Embryonic facial prominence (tissue), 1 donor: Measurements from ENCODE around the gene RPRD1A.
A peak's percentile ranks its signal among the peaks of the same experiment; 100 is the strongest.
"Not testable (repeated sequence)": the region's sequence is repeated elsewhere in the genome, so short reads cannot be mapped to it uniquely, and the experiment has no call there.

Experiments
- DNase-seq: peaks from one replicate; pipeline ENCODE4 v3.0.0-alpha.2; 2016; ENCODE audit errors: extremely low spot score

The RPRD1A gene

DNA sequence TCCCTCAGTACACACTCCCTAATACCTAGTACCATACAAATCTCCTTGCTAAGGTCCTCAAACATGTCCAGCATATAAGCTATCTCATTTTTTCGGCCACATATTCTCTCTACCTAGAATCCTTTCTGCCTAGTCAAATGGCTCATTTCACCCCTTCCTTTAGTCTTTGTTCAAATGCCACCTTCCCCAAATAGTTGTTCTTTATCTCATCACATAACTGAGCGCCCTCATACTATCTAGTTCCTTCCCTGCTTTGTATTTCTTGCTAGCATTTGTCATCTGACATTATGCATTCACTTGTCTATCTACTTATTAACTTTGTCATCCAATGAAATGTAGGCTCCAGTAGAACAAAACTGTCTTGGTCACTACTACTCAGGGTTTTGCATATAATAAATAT, 35.5 kb downstream of the RPRD1A start:
- DNase-seq: no peak

DNA sequence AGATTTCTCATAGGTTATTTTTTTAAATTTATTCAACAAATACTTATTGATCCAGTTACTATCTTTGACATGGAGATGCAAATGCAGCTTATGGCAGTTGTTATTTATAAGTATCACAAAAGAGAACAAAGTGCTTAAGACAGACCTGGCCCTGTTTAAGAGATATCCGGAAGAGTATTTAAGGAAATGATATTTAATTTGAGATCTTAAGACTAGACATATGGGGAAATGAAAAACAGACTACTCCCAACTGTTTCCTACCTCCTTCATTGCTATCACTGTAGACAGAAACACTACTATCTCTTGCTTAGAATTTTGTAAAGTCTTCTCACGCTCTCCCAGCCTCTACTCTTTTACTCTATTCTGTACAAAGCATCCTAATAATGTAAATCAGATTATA, 36.0 kb downstream of the RPRD1A start:
- DNase-seq: no peak

DNA sequence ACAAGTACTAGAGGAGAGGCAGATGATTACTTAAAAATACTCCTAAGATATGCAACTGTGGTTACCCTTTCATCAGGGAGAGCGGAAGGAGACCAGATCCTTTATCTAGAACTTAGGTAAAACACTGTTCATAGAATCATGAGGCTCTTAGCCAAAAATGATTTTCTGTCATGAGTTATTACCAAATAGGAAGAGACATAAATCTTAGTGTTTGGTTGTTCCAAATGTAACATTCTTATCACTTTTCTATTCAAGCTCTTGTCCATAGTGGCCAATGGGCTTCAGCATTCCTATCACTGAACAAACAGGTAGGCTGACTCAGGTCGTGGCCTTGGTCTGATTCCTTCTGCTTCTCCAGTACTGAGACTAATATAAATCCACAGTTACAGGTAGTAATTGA, 38.5 kb downstream of the RPRD1A start:
- no peak for DNase-seq

DNA sequence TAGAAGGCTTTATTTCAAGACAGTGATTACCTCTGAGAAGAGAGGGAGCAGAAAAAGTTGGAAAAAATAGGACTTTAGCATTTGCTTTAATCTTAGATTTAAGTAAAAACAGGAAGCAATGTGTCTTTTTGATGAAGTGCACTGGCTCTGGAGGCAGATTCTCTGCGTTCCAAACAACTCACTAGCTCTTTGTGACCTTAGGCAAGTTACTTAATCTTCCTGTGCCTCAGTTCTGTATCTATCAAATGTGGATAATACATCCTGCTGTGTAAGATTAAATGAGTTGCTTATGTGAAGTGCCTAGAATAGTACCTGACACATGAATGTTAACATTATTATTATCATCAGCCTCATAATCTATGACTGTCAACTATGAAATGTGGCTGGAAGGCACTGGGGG, 42.3 kb downstream of the RPRD1A start:
- DNase-seq: no peak

DNA sequence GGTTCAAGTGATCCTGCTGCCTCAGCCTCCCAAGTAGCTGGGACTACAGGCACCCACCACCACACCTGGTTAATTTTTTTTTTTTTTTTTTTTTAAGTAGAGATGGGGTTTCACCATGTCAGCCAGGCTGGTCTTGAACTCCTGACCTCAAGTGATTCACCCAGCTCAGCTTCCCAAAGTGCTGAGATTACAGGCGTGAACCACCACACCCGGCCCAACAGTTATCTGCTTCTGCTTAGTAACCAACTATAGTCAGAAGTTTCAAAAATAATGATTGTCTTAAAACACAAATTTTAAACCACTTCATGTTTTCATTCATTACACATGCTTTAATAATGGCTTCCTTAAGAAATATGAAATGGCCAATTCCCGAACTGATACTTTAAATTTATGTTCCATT, 43.1 kb downstream of the RPRD1A start:
- DNase-seq: not testable (repeated sequence)

DNA sequence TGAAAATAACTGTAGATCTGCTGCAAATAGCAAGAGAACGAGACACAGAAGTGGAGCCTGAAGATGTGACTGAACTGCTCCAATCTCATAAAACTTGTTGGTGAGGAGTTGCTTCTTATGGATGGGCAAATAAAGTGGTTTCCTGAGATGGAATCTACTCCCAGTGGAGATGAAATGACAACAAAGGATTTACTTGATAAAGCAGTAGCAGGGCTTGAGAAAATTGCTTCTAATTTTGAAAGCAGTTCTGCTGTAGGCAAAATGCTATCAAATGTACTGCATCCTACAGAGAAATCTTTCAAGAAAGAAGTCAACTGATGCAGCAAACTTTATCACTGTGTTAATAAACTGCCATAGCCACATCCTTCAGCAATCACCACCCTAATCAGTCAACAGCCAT, 44.0 kb downstream of the RPRD1A start:
- no peak for DNase-seq

DNA sequence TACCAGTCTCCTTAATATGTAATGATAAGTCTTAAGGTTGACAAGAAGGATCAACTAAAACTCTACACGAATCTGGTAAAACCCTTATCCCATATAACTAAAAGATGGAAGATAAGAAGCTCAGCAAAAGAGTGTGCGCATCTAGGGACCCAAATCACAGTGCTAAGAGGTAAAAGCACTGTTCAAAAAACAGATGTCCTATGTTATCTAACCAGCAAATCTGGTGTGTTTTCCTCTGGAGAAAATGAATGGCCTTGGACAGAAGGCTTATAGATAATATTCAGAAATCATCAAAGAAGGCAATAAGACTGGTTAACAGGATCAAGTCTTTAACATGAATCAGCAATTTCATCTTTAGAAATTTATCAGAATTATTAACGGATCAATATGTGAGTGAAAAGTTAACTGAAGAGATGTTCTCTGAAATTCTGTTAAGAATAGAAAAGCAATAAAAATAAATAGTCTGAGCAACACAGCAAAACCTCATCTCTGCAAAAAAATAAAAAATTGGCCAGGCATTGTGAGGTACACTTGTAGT, 47.1 kb downstream of the RPRD1A start:
- no peak for DNase-seq

DNA sequence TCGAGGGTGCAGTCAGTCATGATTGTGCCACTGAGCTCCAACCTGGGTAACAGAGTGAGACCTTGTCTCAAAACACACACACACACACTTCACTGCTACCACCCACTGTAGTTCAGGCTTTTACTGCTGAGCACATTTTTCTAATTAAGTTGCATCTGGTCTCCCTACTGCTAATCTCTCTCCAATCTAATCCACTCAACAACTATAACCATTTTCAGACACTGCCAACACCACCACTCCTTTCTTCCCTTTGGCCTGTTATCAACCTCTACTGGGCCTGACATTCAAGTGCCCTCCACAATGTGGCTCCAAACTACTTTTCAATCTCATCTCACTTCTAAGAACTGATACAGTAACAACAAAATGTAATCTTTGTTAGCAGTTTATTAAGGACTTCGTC, 50.1 kb downstream of the RPRD1A start:
- peak; percentile 11 for DNase-seq

DNA sequence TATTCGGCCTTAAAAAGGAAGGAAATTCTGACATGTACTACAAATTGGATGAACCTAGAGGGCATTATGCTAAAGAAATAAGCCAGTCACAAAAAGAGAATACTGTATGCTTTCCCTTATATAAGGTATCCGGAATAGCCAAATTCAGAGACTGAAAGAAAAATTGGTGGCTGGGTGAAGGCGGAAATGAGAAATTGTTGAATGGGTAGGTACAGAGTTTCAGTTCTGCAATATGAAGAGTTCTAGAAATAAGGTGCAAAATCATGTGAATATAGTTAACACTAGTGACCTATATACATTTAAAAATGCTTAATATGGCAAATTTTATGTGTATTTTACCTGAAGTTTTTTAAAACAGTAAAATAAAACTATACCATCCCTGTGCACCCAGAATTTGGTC, 51.7 kb downstream of the RPRD1A start:
- no peak for DNase-seq

DNA sequence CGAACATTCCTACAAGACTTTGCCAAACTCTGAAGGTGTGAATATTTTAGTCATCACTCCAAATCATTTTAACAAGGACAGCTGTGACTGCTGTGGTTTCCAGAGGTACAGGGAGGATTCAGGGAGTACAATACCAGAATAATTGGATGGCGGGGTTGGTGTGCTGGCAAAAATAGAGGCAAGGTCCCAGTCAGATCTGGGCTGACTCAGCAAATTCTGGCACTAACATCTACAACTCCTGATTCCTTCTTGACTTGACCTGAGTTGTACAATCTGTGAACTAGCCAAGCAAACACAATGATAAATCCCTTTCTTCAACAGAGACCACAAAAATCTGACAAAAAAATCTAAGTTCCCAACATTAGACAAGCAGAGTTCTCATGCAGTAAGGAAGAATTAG, 54.5 kb downstream of the RPRD1A start:
- DNase-seq: no peak

DNA sequence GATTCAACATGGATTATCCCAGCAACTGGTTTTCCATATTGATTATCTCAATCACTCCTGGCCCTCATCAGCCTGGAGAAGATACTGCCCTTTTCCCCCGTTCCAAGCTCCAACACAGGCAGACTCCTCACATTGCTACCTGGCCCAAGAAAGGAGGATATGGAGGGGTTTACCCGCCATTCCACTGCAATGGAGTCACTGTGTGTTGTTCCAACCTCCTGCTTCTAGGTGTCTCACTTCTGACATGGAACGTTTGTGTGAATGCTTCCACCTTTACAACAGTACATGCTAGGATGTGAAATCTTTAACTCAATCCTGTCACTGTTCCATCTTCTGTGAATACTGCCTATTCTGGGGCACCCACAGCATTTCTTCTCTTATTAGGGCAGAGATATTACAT, 58.1 kb downstream of the RPRD1A start:
- DNase-seq: no peak

DNA sequence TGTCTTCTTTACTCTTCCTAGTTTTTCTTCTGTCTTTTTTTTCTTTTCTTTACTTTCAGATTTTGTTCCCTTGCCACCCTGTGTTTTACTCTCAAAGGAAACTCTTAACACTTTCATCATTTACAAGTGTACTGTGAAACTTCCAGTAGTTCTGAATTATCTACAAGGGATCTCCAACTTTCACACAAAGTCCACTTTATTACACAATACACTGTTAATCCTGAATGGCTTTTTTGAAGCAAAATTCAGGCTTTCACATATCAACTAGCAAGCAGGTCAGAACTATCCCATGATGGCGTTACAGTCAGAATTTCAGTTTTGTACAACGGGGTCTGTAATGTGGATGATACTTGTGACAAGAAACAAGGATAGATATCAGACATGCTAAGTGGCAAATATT, 60.4 kb downstream of the RPRD1A start:
- no peak for DNase-seq

DNA sequence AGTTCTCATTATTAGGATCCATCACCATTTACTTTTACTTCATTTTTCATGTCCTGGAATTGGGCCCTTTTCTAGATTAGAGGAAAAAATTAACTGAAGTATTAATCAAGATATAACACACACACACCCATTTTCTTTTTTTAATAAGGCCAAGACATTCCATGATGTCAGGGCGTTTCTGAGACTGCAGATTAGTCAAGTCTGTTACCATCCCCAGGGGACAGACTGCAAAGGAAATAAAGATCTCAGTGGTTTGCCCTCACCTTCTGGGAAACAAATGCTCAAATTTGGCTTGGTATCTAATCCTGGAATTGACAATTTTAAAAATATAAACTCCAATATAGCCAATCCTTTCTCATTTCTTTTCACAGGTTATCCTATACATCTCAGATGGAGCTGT, 67.4 kb downstream of the RPRD1A start:
- DNase-seq: no peak

DNA sequence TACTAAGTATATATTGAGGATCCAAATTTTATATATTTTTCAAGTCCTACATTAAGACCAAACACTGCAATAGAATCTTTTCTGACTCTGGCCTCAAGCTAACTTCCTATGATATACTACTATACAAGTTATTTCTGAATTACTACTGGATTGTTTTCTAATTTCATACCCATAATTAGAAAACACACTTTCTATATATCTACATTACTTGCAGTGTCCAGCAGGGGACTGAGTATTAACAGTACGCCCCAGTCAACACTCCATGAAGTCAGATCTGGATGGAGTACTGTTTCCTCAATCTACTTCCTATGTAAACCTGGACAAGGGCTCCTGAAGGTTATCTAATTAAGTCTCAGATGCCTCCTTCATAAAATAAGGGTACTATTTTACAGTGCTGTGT, 68.4 kb downstream of the RPRD1A start:
- DNase-seq: no peak

DNA sequence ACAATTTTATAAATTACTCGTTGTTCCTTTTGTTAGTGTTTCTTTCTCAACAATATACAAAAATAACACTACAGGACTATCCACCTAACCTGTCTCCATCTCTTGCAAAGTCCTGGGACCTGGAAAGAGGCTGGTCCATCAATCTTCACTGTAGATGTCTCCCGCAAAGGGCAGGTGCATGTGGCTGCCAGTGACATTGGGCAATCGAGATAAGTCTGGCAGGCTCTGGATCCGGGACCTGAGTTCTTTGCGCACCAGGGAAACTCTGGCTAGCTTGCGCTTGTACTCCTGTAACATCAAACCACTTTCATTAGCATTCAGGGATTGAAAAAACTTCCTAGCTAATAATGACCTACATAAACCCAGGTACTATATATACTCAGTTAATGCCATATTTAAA, 74.3 kb downstream of the RPRD1A start:
- DNase-seq: no peak

DNA sequence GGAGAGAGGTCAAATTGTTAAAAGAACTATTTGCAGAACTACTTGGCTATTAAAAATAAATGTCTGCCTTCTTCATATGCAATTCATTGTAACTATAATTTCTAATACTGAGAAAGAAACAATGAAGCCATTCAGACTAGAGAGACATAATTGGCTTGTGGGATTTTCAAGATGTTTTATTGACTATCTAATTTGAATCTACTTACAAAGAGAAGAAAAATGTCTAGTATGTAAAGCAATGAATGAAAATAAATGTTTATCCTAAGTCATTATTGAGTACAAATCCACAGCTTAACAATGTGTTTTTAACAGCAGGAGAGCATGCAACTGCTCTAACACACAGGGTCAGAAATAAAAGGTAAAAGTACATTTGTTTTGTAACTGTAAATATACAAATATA, 75.7 kb downstream of the RPRD1A start:
- DNase-seq: no peak

DNA sequence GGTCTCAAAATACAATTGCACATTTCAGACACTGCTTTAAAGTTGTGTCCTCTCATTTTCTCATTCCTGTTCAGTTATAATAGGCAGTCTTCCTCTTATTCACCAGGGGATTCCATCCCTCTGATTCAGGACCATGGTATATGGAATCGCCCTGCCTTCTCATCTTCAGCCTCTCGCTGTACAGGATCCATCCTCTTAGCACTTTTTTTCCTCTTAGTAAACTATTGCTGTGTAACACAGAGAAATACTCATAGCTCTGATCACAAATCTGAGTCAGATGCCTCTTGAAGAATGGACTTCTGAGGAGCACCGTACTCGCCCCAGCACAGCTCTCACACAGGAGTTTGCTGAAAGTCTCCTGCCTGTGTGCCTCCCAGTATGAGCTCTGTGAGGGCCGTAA, 83.5 kb downstream of the RPRD1A start:
- DNase-seq: no peak

DNA sequence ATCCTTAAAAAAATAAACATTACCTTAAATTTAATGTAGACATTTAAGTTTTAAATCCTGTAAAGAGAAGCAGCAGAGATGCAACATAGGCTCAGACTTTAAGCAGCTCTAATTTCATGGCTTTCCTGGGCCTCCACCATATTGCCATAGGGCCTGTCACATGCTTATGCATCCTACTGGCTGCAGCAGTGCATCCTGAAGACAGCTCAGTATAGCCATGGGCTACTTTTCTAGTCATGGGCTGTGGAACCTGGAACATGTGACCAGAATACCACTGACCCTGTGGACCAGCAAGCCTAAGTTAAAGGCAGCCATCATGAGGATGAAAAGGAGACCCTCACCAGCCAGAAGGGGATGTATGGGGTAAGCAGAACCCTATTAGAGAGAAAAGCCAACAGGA, 84.2 kb downstream of the RPRD1A start:
- no peak for DNase-seq

DNA sequence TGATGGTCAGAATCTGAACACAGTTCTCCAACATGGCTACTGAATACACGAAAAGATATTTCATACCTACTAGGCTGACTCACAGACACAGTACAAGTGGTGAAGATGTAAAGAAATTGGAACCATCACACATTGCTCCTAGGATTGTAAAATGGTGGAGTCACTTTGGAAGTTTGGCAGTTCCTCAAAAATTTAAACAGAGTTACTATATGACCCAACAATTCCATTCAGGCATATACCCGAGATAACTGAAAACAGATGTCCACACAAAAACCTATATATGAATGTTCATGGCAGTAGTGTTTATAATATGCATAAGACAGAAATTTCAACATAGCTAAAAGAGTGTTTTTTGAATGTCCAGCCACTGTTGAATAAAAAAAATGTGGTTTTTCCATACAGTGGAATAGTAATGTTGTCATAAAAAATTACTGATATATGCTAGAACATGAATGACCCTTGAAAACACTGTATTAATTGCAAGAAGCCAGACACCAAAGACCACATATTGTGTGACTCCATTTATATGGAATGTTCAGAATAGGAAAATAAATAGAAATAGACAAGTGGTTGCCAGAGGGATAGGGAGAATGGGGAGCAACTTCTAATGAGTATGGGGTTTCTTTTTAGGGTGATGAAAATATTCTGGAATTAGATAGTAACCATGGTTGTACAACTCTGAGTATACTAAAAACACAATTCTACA, 84.8 kb downstream of the RPRD1A start:
- DNase-seq: no peak

DNA sequence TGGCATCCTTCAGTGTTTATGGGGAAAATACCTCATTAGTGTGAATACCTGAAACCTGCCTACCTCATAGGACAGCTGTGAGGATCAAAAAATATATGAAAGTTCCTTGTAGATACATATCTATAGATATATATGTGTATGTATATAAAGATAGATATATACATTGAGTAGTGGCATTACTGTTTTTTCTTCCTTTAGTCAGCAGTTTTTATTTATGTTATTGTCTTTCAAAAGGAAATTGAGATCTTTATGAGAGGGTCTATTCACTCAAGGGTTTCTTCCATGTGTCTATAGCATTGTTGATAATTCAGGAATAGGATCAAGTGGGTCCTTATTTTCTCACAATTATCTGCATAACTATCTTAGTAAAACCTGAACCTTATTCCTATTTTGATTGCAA, 88.2 kb downstream of the RPRD1A start:
- DNase-seq: no peak

DNA sequence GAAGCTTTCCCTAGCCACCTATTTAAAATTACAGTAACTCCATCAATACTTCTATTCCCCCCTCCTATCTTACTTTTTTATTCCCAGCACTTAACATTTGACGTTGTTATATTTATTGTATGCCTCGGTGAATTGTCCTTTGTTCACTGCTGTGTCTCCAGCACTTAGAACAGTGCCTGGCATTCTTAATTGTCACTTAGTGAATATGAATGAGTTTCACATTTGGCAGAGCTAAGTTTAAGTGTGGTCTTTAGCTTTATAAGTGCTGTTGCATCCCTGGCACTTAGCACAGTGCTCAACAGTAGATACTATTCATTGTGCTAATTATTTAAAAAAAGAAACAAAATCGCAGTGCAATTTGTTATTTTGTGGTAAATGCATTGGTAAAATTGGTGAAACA, 93.2 kb downstream of the RPRD1A start:
- no peak for DNase-seq

DNA sequence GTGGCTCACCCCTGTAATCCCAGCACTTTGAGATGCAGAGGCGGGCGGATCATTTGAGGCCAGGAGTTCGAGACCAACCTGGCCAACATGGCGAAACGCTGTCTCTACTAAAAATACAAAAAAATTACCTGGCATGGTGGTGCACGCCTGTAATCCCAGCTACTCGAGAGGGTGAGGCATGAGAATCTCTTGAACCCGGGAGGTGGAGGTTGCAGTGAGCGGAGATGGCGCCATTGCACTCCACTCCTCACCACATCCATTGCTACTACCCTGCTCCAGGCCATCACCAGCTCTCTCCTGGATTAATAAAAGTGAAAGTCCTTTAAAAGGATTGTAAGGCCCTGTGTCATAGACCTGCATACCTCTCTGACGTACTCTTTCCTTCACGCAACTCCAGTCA, 93.7 kb downstream of the RPRD1A start:
- no peak for DNase-seq

DNA sequence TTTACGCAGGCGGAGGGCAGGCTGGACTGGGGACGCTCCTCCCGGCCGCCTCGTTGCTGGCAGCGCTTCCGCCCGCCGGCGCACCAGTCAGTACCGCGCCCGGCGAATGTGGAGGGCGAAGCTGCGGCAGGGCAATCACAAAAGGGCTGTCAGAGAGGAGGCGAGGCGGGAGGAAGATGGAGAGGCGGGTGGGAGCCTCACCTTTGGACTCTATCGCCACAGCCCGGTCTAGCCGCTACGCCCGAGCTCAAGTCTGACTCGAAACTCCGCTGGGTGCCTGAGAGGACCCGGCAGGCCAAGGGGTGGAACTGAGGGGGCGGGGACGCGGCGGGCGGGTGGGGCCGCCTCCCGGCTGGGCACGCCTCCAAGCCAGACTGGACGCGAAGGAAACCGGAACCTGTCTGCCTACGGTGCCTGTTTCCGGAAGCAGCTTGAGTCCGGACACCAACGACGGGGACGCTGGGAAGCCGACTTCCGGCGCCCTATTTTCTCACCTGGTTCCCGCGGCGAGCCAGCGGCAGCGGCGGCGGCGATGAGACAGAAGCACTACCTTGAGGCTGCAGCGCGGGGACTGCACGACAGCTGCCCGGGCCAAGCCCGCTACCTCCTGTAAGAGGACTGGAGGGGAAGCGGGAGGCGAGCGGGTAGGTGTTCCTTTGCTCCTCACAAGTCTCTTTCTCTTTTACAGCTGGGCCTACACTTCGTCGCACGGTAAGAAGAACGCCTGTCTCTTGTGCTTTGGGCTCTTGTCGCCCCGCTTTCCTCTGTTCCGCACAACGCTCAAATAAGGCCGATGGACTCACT, 95.0 kb downstream of the RPRD1A start, which contains the start of gene RMP24:
RMP24 (plus strand) TSS at position 483 of the 804 bp plus-strand sequence.
- peak; percentile 88 for DNase-seq
